ENCODE results near the gene MACROD2.

The MACROD2 gene

GRCh38 chr20:16097788-16098187, 2102.5 kb downstream of the MACROD2 start:
- Histone ChIP-seq H3K27me3 (replicated peaks; ENCODE audit: control insufficient read depth, insufficient read depth, low read length) (no peaks in the 10 kb centered on the region), H3K4me3 (replicated peaks; ENCODE audit: low read depth, low read length) (no peak overlapping the region), H3K36me3 (ENCODE audit: control insufficient read depth, insufficient read depth, low read length) (no peaks in the 10 kb centered on the region)
- TF ChIP-seq CTCF (IDR thresholded peaks at IDR 0.05; ENCODE audit: insufficient read depth, low read length, poor library complexity, severe bottlenecking), result no peak
- DNase-seq (ENCODE audit: extremely low read depth, insufficient read length), result no peak

GRCh38 chr20:16098890-16099639, 2103.7 kb downstream of the MACROD2 start:
- no peaks in the 10 kb centered on the region for H3K36me3 ChIP-seq (ENCODE audit: control insufficient read depth, insufficient read depth, low read length)
- no peak for DNase-seq (ENCODE audit: extremely low read depth, insufficient read length)
- no peaks in the 10 kb centered on the region for H3K27me3 ChIP-seq (replicated peaks; ENCODE audit: control insufficient read depth, insufficient read depth, low read length)
- no peak overlapping the region for H3K4me3 ChIP-seq (replicated peaks; ENCODE audit: low read depth, low read length)
- no peak for TF ChIP-seq CTCF (IDR thresholded peaks at IDR 0.05; ENCODE audit: insufficient read depth, low read length, poor library complexity, severe bottlenecking)

GRCh38 chr20:16100111-16100510, 2104.8 kb downstream of the MACROD2 start:
- no peaks in the 10 kb centered on the region for H3K27me3 ChIP-seq (replicated peaks; ENCODE audit: control insufficient read depth, insufficient read depth, low read length)
- TF ChIP-seq CTCF (IDR thresholded peaks at IDR 0.05; ENCODE audit: insufficient read depth, low read length, poor library complexity, severe bottlenecking), result no peak
- DNase-seq (ENCODE audit: extremely low read depth, insufficient read length), result no peak
- H3K4me3 ChIP-seq (replicated peaks; ENCODE audit: low read depth, low read length), result no peak overlapping the region
- no peaks in the 10 kb centered on the region for H3K36me3 ChIP-seq (ENCODE audit: control insufficient read depth, insufficient read depth, low read length)

GRCh38 chr20:16100767-16101166, 2105.5 kb downstream of the MACROD2 start:
- DNase-seq (ENCODE audit: extremely low read depth, insufficient read length), result no peak
- Histone ChIP-seq H3K4me3 (replicated peaks; ENCODE audit: low read depth, low read length) (no peak overlapping the region), H3K36me3 (ENCODE audit: control insufficient read depth, insufficient read depth, low read length) (no peaks in the 10 kb centered on the region), H3K27me3 (replicated peaks; ENCODE audit: control insufficient read depth, insufficient read depth, low read length) (no peaks in the 10 kb centered on the region)
- TF ChIP-seq CTCF (IDR thresholded peaks at IDR 0.05; ENCODE audit: insufficient read depth, low read length, poor library complexity, severe bottlenecking), result no peak

Data from GM06990 (cell line).